ENCODE measurements around the gene PSMD14.
"Not testable (repeated sequence)": the region's sequence is repeated elsewhere in the genome, so short reads cannot be mapped to it uniquely, and the experiment has no call there.

The PSMD14 gene

DNA sequence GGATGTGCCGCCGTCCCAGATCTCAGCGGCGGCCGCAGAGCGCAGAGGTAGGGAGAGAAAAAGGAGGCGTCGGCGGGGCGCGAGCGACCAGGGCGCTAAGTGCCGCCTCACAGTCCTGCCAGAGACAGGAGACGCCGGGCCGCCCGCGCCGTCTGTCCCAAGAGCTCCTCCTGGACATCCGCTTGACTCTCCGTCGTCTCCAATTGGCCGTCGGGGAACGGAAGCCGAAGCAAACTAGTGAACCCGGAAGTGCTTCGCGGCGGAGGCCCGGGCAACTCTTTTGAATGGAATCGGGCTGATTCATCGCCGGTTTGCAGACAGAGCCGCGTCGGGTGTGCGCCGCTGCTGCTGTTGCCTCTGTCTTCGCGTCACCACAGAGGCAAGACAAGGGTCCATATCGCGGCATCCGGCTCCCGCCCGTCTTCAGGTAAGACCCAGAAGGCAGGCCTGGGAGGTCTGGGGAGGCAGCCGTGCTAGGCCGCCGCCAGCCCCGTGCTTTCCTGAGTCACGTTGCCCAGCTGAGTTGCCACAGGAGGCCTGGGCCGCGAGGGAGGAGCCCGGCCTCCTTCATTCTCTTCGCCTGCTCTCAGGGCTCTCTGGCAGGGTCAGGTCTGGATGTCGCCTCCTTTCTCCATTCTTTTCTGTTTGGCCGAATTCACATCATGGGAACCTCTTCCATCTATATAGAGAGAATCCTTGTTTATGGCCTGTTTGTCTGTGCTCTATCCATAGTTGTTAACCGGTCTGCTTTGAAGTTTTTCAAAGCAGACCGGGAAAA lies at the start of gene PSMD14:
Gene PSMD14 (plus strand): TSS at position 248 of the 778 bp plus-strand sequence. CDS start 10,401 bp downstream, outside the sequence.
- peak; percentile 90 for DNase-seq

GRCh38 chr2:161265874-161266273 lies 42.4 kb upstream of the PSMD14 start:
- no peak for DNase-seq

GRCh38 chr2:161269111-161269510 lies 39.1 kb upstream of the PSMD14 start:
- DNase-seq = no peak

DNA sequence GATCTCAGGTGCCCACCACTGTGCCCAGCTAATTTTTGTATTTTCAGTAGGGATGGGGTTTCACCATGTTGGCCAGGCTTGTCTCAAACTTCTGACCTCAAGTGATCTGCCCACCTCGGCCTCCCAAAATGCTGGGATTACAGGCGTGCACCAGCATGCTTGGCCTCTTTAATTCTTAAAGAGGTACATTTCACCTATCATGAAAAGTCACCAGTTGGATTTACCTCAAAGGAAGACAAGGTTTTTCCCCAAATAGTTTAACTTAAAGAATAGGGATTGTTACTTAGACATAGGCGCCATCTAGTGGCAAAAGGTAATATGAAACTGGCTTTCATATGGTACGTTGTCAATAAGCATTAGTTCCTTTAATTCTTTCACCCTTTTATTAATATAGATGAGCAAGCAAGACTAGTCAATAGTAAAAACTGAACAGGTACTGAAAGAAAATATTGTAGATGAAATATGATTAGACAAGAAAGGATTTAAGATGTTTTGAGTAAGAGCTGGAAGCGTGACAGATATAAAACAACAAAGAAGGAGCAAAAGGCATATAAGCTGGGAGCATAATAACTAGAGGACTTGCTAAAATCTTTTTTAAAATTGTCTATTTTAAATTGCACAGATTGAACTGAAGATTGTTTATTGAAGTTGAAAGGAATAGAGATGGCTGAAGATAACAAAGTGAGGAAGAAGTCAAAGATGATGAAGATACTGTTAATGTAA lies 35.0 kb upstream of the PSMD14 start:
- peak; percentile 31 for DNase-seq

GRCh38 chr2:161278564-161279229 lies 29.5 kb upstream of the PSMD14 start:
- not testable (repeated sequence) for DNase-seq

- not testable (repeated sequence) for DNase-seq
Observed at GRCh38 chr2:161279230-161279815, 28.9 kb upstream of the PSMD14 start.

- DNase-seq = not testable (repeated sequence)
Observed at GRCh38 chr2:161280906-161281323, 27.3 kb upstream of the PSMD14 start.

- DNase-seq = not testable (repeated sequence)
Observed at GRCh38 chr2:161281615-161282310, 26.5 kb upstream of the PSMD14 start.

DNA sequence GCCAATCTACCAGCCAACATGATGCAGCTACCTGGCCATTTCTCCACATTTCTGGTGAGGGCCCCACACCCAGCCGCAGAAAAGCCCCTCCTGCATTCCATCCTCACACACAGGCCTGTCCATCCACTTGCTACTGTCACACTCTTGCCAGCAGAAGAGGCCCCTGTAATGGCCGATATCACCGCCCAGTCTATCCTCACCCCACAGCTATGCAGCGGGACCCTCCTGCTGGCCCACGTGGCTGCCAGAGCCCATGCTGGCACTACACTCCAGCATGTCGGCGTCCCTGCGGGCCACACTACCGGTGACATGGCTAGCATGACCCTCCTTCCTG lies 25.9 kb upstream of the PSMD14 start:
- not testable (repeated sequence) for DNase-seq

- DNase-seq = no peak
Observed at GRCh38 chr2:161283926-161284325, 24.3 kb upstream of the PSMD14 start.

DNA sequence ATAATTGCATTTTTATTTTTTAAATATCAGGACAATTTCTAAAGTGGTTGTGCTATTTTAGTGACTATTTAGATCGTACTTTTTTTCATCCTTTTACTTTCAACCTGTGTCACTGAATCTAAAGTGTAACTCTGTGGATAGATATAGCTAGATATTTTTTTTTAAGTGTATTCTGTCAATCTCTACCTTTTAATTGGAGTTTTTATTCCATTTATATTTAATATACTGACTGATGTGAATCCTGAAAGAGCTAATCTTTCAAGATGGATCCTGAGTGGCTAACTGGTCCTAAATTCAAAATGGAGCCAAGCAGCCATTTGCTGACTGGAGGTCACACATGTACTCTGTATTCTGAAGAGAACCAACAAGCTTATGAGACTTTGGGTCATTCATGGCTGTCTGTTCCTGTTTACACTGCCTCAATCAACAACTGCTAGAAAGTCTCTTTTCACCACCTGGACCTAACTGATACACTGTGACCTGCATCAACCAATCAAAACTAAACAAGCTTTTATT lies 4.6 kb upstream of the PSMD14 start:
- no peak for DNase-seq

DNA sequence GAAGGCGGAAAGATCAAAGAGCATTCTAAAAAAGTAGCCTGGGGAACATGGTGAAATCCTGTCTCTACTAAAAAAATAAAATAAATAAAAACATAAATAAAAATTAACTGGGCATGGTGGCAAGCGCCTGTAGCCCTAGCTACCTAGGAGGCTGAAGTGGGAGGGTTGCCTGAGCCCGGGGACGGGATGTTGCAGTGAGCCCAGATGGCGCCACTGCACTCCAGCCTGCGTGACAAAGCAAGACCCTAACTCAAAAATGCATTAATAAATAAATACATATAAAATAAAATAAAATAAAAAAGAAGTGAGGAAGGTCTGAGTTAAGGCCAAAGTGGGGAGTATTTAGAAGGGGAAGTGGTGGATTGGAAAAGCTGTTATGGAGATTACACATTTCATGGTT lies 1.3 kb upstream of the PSMD14 start:
- no peak for DNase-seq

DNA sequence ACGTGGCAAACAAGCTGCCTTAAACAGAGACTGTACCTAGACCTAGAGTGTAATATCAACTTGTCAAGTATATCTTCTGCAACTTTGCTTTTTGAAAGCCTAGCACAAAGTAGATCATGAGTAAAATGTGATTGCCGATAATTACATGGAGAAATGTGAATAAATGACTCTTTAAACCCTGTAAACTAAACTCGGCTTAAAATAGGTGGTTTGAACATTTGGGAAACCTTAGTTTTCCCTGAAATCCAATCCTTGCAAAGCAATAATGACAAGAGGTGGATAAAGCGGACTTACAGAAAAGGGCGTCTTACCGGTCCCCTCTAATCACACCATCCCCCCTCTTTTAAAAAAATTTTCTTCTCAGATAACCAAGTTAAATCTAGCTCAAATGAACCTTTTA lies 549 bp upstream of the PSMD14 start:
- DNase-seq = no peak

DNA sequence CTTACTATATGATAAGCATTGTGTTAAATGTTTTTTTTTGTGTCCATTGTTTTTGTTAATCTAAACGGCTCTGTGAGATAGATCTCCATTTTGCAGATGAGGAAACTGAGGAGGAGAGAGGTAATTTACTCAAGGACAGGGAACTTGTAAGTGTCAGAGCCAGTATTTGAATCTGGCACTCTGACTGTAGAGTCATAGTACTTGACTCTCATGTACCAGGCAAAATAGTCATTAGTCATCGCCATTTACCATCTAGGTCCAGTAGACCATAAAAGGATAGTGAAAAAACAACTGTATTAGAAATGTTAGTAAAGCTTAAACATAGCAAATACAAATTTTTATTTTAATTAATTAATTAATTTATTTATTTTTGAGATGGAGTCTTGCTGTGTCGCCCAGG lies 4.8 kb downstream of the PSMD14 start:
- DNase-seq = no peak

DNA sequence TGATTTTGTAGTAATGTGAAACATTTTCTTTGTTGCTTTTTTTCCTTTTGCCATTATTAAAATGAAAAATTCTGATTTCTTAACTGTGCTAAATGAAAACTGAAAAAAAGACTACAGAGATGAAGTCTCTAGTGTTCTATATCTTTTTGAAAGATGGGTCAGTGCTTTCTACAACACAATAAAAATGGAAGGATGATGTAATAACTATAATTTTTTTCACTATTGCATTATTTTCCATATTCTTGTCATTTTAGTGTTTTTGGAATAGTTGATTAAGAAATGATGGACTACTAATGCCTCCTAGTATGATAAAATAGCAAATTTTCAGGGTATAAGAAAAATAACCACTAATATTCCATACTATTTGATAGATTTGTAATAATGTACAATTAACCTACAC lies 7.2 kb downstream of the PSMD14 start:
- DNase-seq = no peak

- DNase-seq = no peak
Observed at GRCh38 chr2:161316701-161317100, 8.5 kb downstream of the PSMD14 start.

GRCh38 chr2:161321944-161322648 lies 13.9 kb downstream of the PSMD14 start:
- no peak for DNase-seq

DNA sequence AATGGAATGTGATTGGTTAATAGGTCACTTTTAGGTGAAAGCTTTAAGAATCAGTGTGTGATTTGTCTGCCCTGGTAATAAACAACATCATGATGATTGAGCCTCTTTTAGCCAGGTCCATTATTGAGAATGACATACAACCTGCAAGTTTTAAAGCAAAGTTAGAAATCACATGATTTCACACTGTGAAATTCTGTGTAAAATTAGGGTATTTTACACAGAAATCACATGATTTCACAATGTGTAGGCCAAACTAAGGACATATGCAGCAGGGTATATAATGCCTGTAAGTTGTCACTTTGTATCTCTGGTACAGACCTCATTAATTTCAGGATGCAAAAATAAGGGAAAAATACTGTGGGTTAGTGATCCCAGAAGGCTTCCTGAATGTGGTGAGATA lies 16.7 kb downstream of the PSMD14 start:
- no peak for DNase-seq

DNA sequence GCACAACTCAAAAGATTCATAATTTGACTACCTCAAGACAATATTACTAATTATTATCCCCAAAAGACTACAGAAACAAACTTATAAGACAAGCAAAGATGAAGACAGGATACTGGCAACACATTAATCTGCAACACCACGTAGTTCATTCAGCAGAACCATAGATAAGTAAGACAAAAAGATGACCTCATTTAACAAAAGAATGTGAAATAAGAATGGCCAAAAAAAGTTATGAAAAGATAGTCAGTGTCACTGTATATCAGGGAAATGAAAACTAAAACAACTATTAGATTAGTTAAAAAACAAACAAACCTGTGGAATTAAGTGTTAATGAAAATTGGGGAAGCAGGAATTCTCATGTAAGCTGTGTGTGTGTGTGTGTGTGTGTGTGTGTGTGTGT lies 19.4 kb downstream of the PSMD14 start:
- no peak for DNase-seq

GRCh38 chr2:161332371-161332967 lies 24.2 kb downstream of the PSMD14 start:
- no peak for DNase-seq

DNA sequence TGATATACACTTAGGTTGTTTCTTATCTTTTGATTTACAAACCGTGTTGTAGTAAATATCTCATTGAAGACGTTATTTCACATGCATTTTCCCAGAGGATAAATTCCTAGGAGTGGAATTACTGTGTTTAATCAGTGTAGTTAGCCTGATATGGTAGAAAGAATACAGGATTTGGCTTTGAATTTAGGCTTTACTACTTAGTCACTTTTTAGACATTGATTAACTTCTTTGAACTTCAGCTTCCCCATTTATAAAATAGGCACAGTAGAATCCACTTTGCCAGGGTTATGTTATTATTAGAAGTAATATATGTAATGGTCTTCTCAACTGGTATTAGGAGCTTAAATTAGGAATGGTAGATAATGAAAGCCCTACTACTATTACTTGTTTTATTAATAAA lies 27.4 kb downstream of the PSMD14 start:
- no peak for DNase-seq
